DMS153 (cell line): Measurements from ENCODE around the gene SLC7A6.

Source experiments
- DNase-seq: peaks from one replicate; lab custom pipeline; 2025; lab: John Stamatoyannopoulos, UW

The SLC7A6 gene

DNA sequence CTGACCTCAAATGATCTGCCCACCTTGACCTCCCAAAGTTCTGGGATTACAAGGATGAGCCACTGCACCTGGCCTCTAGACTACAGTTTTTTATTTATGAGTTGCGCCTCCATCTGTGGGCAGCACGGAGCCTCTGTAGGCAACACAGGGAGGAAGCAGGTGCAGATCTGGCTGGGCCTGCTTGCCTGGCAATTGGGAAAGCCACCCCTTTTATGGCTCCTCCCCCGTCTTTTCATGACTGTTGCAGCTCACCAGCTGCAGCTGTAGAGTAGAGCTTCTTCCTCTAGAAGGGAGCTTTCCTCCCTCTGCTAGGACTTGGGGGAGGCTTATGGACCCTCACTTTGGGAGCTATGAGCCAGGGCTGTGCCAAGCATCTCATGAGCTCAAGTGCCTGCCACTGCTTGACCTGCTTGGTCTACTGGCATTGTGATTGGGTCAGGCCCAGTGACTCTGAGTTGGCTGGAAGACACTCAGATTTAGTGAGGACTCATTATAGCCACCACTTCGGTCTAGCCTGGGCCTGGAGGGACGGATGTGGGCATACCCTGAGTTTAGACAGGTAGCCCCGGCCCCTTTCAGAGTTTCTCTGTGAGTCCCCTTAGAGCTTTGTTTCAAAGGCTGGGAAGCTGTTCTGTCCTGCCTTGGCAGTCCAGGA, 6.9 kb upstream of the SLC7A6 start:
- peak; percentile 69 for DNase-seq

DNA sequence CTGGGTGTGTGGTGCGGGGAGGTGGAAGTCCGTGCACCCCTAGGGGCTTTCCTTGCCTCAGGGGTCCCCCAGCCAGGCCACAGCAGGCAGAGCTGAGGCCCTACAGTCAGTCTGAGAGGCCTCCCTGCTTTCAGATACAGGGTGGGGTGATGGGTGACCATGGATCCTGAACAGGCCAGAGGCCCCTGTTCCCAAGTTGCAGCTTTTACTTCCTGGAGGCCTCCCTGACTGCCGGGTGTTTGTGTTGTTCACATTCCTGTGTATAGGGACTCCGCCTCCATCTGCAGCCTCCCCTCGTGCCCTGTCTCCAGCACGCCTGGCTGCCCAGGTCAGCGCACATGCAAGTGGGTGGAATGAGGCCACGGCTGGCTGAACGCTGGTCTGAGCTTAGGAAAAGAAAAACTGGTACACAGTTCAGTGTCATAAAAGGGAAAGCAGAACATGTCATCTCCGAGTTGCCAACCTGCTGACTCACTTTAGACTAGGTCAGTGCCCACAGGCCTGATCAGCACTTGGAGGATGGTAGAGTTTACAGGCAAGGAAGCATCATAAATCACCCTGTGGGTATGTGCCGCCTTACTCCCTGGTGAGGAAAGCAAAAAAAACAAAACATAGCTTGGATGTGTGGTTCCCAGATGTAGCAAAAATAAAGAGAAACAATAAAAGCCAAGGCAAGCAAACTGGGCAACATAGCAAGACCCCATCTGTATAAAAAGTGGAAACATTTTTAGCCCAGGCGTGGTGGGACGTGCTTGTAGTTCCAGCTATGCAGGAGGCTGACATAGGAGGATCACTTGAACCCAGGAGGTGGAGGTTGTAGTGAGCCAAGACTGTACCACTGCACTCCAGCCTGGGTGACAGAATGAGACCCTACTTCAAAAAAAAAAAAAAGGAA, 6.2 kb upstream of the SLC7A6 start:
- no peak for DNase-seq

DNA sequence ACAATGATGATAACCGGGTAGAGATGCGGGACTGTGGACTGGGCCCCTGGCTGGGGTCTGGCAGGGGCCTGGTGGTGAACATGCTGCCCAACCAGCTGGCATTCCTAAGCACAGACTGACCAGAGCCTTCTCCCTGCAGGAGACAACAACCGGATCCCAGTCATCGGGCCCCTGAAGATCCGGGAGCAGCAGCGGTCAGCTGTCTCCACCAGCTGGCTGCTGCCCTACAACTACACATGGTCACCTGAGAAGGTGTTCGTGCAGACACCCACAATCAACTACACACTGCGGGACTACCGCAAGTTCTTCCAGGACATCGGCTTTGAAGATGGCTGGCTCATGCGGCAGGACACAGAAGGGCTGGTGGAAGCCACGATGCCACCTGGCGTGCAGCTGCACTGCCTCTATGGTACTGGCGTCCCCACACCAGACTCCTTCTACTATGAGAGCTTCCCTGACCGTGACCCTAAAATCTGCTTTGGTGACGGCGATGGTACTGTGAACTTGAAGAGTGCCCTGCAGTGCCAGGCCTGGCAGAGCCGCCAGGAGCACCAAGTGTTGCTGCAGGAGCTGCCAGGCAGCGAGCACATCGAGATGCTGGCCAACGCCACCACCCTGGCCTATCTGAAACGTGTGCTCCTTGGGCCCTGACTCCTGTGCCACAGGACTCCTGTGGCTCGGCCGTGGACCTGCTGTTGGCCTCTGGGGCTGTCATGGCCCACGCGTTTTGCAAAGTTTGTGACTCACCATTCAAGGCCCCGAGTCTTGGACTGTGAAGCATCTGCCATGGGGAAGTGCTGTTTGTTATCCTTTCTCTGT, 5.1 kb upstream of the SLC7A6 start:
- no peak for DNase-seq

DNA sequence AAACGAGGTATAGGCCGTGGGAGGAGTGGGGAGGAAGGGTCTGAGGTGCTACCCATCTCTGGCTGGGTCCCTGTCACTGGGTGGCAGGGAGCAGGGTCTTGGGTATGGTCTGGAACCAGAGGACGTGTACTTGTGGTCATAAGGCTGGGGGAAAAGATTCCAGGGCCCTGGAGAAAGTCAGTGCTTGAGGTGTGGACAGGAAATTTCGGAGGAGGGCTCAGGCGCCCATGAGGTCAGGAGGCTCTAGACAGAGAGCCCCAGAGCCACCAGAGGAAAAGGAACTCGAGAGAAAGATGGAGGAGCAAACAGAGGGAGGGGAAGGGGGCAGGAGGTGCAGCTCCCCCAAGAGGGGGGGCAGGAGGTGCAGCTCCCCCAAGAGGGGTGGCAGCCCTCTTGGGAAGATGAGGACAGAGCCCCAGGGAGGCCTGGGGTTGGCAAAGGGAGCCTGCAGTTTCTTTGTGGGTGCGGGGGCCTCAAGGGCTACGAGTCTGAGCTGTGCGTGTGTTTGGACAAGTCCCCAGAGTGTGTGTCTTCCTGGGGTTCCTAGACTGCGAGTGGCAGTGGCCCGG, 683 bp upstream of the SLC7A6 start:
- no peak for DNase-seq

DNA sequence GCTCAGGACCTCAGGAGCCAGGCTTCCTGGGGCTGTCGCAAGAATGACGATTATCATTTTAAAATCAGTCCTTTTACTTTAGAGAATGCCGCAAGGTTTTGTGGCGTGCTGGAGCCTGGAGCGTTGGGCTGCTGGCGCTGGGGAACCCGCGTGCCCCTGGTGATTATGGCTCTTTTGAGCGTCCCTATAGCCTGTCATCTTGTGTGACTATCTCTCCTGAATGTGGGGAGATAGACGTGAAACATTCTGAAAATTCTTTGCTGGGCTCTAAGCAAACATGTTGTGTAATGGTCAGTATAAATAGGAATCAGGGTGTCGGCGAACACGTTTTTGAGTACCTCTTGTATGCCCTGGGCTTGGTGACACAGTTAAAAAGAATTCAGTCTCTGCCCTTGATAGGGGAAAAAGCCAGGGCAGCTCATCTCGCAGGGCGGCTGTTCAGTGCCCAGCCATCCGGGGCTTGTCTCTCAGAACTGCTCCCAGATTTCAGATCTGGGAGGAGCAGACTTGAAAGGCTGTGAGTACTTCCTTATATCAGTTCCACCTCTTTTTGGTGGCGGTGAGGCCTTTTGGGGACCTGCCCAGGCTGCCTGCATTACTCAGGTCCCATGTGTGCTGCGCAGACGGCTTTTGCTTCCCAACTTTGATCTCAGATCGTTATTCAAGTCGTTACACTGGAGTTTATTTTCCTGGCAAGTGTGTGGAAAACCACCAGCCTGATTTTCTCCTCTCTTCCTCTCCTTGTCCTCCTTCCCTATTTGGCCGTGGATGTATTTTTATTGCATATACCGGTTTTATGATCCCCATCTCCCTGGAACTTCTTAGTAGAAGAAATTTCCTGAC, 973 bp downstream of the SLC7A6 start:
- DNase-seq, result peak; percentile 8

DNA sequence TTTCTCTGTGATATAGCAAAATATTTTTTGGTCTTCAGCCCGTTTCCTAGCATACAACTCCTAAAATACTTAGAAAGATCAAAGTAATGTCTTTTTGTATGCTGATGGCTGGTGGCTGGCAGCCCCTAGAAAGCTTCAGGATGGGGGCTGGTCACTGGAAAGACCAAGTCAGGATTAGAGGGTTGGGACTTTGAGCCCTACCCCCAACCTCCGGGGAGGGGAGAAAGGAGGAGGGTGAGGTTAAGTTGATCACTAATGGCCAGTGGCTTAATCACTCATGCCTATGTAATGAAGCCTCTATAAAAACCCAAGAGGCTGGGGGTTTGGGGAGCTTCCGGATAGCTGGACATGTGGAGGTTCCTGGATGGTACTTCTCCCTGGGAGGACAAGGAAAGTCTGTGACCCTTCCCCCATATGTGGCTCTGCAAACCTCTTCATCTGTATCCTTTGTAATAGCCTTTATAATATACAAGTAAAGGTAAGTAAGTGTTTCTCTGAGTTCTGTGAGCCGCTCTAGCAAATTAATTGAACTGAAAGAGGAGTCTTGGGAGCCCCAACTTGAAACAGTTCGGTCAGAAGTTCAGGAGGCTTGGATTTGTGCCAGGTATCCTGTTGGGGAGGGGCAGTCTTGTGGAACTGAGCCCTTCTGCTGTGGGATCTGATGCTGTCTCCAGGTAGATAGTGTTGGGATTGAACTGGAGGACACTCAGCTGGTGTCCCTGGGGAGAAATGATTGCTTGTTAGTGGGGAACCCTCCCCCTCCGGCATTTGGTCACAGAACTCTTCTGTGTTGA, 3.5 kb downstream of the SLC7A6 start:
- DNase-seq, result no peak

DNA sequence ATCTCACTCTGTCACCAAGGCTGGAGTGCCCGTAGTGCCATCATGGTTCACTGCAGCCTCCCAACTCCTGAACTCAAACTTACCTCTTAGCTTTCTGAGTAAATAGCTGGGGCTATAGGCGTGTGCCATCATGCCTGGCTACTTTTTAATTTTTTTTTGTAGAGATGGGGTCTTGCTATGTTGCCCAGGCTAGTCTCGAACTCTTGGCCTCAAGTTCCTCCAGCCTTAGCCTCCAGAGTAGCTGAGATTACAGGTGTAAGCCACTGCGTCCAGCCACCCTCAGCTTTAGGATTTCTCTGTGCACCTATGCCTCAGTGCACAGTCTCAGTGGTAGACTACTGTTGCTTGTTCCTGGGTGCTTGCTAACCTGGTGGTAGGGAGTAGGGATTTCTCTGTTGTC, 5.5 kb downstream of the SLC7A6 start:
- DNase-seq, result no peak

DNA sequence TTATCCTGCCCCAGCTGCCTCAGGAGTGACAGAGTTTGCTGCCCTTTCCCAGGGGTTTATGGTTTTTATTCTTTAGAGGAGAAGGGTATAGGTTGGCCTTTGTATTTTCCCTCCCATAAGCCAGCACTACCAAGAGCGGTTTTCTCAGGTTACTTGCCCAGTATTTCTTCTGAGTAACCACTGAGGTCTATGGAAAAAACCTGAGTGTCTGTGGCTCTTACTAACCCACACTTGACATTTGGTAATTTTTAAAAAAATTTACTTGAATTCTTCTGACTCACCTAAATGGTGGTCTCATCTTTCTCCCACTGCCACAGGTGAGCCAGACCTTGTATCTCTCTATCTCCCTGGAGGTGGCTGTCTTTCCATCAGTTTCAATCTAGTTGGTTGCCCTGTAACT, 6.0 kb downstream of the SLC7A6 start:
- no peak for DNase-seq

DNA sequence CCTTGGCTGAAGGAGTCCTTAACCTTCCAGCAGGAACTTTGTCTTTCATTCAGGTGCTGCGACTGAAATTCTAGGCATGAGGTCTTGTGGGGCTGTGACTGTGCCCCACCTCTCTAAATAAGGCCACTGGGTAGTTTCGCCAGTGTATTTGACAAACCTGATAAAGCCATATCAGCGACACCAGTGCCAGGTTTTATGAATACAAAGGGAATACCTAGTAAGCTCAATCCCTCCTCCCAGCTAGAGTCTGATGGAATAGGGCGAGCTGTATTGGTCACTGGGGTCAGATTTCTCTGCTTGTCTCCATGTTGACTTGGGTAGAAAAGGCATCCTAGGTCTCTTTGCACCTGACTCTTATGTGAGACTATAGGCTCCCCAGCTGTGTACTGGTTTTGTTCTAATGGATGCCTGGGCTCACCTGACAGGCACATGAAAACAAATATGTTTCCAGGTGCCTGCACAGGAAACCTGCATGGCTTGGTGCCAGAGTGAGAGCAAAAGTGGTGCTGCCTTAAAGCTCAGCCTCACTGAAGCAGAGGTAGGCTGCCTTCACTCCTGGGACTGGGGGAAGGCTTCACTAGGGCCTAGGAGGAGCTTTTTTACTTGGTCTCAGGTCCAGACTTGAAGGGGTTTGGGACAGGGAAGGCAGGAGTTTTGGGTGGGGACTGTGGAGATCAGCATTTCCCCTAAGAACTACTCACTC, 8.3 kb downstream of the SLC7A6 start:
- peak; percentile 87 for DNase-seq

DNA sequence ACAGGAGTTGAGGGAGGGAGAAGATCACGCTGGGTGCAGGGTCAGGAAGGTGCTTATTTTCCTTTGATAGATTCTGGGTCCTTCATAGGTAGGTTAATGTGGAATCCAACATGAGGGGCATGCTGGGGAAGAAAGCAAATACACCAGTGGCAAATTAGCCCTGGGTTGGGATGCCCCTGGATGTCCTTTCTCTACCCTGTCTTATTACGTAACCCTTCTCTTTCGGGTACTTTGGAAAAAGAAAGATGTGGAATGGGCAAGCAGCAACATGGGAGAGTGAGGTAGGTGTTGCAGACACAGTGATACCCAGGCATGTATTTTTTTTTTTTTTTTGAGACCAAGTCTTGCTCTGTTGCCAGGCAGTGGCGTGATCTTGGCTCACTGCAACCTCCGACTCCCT, 9.1 kb downstream of the SLC7A6 start:
- DNase-seq, result no peak

DNA sequence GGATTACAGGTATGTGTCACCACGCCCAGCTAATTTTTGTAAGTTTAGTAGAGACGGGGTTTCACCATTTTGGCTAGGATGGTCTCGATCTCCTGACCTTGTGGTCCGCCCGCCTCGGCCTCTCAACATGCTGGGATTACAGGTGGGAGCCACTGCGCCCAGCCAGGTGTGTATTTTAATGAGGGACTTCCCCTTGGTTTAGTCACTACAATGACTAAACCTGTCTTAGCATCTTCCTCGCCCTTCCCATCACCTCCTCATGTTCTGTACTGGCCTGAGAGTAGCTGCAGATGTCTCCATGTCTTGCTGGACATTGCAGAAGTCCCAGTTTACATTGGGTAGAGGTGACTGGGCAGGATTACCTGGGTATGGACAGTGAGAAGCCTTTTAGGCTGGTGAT, 9.6 kb downstream of the SLC7A6 start:
- no peak for DNase-seq

DNA sequence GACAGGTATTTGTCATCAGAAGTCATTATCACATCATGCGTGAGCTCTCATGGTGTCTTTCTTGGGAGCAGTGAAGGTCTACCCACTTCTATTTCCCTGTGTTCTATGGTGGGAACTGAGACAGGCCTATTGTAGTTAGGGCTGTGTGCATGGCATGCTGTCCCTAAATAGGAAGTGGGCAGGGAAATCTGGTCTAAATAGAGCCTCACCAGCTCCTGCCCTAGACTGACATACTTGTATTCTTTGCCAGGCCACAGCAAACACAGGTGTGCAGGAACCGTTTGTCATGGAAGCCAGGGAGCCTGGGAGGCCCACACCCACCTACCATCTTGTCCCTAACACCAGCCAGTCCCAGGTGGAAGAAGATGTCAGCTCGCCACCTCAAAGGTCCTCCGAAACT, 10.1 kb downstream of the SLC7A6 start:
- peak; percentile 32 for DNase-seq

DNA sequence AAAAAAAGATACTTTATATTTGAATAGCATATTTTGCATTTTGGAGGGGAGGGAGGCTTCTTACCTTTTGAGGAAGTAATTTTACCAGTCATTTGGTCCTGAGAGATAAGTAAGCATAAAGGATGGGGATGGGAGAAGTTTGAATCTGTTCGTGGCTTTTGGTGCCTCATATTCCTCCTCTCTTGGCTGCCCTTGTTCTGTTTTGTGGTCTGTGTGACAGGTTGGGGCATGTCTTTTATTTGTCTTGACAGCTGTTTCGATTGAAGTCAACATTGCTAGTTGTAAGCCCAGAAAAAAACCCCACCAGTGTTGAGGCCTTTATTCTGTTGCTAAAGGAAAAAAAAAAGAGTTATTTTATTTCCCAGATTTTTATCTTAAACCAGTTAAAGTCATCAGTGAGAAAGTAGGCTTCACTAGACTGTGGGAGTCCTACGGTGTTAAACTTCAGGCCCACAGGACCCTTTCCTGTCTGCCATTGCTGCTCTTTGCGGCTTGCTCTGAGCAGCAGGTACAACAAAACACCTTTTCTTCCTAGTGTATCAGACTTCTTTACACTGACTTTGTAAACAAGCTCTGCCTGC, 11.4 kb downstream of the SLC7A6 start:
- peak; percentile 66 for DNase-seq

DNA sequence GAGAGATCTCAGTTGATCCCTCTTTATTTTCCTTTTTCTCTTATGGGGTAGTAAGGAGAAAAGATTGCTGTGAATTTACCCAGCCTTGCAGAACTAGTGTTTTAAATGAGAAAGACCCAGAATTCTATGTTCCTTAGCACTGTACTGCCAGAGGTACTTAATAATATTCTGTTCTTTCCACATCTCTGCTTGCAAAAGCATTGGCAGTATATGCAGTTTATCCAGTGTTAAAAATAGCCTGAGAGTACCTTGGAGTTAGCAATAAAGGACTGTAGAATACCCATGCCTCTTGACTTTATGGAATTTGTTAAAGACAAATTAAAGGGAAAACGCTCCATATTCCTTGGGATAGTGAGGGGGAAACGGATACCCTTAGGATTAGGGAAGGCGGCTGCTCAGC, 11.9 kb downstream of the SLC7A6 start:
- DNase-seq, result no peak

DNA sequence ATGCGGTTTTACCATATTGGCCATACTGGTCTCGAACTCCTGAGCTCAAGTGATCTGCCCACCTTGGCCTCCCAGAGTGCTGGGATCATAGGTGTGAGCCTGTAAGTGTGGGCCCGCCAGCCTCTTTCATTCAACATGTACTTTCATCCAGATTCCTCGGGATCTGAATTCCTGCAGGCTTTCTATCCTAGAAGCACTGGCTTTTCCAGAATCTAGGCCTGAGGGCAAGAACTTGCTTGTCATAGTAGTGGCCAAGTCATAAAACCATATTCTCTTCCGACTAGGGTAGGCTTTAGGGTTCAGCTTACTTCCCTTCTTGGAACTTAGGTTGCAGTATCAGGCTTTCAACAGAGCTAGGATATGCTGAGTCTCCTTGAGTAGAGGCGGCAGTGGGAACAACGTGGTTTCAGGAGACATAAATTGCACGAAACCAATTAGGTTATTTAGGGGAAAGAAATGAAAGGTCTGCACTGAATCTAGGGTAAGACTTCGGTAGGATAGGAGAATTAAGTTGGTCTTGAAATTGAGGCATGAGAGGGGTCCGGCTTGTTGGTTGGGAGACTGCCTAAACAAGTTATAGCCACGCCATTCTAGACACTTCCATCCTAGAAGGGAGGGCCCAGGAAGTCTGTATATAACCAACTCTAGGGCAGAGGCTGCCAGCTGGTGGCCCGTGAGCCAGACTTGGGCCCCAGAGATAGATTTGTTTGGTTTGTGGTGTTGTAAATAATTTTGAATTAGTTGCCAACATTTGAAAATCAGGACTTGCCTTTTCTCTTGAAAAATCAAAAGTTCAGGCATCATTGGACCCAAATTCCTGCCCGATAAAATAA, 15.6 kb downstream of the SLC7A6 start:
- DNase-seq, result no peak

DNA sequence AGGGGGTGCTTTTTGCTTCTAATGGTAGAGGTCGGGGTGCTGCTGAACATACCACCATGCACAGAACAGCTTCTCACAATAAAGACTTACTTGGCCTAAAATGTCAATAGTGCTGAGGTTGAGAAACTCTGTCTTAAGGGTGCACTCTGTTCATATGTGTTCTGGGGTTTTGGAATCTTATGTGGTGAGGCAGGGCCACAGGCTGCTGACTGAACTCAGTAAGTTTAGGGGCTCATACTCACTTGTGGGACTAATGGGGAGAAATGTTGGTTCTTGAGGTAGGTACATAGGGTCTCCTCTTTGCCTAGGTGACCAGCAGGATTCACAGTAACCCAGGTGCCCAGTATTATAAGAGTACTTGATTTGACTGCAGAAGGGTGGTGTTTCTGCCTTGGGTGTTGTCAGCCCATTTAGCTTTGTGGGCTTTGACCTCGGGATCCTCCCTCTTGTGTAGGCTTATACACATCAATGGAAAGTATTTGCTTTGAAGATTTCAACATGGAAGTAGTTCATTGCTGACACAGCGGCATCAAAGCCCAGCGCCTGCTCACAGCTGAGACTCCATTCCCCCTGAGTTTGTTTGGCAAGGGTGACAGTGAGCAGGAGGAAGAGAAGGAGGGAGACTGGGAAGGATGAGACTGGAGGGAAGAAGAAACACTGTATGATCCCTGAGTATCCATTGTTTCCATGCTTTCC, 17.2 kb downstream of the SLC7A6 start:
- DNase-seq, result no peak

DNA sequence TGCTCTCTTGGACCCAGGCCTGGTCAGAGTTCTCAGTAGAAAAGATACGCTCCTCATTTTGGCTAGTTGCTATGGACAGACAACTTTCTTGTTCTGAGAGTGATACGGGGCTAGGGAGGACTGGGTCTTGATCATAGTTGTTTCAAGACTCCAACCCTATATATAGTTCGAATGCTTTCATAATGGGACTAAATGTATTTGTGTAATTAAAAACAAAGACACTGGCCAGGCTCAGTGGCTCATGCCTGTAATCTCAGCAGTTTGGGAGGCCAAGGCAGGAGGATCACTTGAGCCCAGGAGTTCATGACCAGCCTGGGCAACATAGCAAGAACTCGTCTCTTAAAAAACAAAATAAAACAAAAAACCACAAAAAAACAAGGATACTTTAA, 17.7 kb downstream of the SLC7A6 start:
- DNase-seq, result no peak

DNA sequence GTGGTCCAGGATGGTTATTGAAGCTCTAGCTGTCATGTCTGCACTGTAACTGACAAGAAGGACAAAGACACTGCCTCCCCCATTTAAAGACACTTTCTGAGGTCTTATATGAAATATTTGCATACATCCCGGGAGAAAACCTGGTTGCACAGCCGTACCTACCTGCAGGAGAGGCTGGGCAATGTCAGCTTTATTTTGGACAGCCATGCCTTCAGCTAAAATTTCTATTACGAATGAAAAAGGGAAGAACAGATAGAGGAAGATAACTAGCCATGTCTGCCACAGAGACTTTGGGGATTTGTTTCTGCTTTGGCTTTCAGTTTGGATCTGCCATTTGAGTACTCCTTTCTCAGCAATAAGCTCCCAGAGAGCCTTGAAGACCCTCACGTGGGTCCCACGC, 19.0 kb downstream of the SLC7A6 start:
- DNase-seq, result no peak
